Activated naive CD4-positive, alpha-beta T cell treated with anti-CD3 and anti-CD28 coated beads, Interleukin-2, amount 50 U/mL, for 16 hours (primary cell): ENCODE data around the gene GIMAP8.

Experiments used
- DNase-seq: peaks from one replicate; pipeline ENCODE4 v3.0.0-alpha.2; 2020

Gene GIMAP8

GRCh38 chr7:150450491-150451001 lies at the start of gene GIMAP8:
Gene GIMAP8 (plus strand): TSS chr7:150450630. CDS start chr7:150466699, 16,069 bp downstream.
- DNase-seq: peak; percentile 67

GRCh38 chr7:150400788-150401423 lies 49.5 kb upstream of the GIMAP8 start:
- no peak for DNase-seq

GRCh38 chr7:150401424-150401790 lies 49.0 kb upstream of the GIMAP8 start:
- no peak for DNase-seq

GRCh38 chr7:150401861-150402631 lies 48.4 kb upstream of the GIMAP8 start:
- DNase-seq: no peak

- DNase-seq: no peak
Observed at GRCh38 chr7:150402671-150403321, 47.6 kb upstream of the GIMAP8 start.

GRCh38 chr7:150403376-150404171 lies 46.9 kb upstream of the GIMAP8 start:
- DNase-seq: no peak

GRCh38 chr7:150404172-150404804 lies 46.1 kb upstream of the GIMAP8 start:
- no peak for DNase-seq

- peak; percentile 74 for DNase-seq
Observed at GRCh38 chr7:150404805-150405583, 45.4 kb upstream of the GIMAP8 start.

- peak; percentile 53 for DNase-seq
Observed at GRCh38 chr7:150405584-150406311, 44.7 kb upstream of the GIMAP8 start.

GRCh38 chr7:150406312-150406566 lies 44.2 kb upstream of the GIMAP8 start:
- DNase-seq: no peak

- peak; percentile 44 for DNase-seq
Observed at GRCh38 chr7:150406567-150407421, 43.6 kb upstream of the GIMAP8 start.

- DNase-seq: no peak
Observed at GRCh38 chr7:150407588-150408392, 42.6 kb upstream of the GIMAP8 start.

GRCh38 chr7:150408393-150409299 lies 41.8 kb upstream of the GIMAP8 start:
- DNase-seq: no peak

GRCh38 chr7:150409300-150410030 lies 41.0 kb upstream of the GIMAP8 start:
- no peak for DNase-seq

- no peak for DNase-seq
Observed at GRCh38 chr7:150410131-150410530, 40.3 kb upstream of the GIMAP8 start.

GRCh38 chr7:150410680-150411346 lies 39.6 kb upstream of the GIMAP8 start:
- no peak for DNase-seq

GRCh38 chr7:150411606-150412005 lies 38.8 kb upstream of the GIMAP8 start:
- DNase-seq: no peak
